ACC112 (cell line): ENCODE data around the gene FAM76B.

Experiments used
- H2AFZ ChIP-seq: fragments of 200-600 bp; sonication (generic); one replicate; pipeline ENCODE4 v1.6.0; 2017; ENCODE audit warnings: antibody characterized with exemption, low read length; ENCODE audit not compliant: unreplicated experiment
- H3K27ac ChIP-seq: fragments of 200-600 bp; sonication (generic); 2 replicates; pipeline ENCODE4 v1.5.1; 2014; ENCODE audit warnings: low read depth, mild to moderate bottlenecking, antibody characterized with exemption, low read length, moderate library complexity
- H3K27me3 ChIP-seq: fragments of 200-600 bp; sonication (generic); 2 replicates; pipeline ENCODE4 v1.6.1; 2014; ENCODE audit warnings: mild to moderate bottlenecking, antibody characterized with exemption, low read length, moderate library complexity, mixed read lengths; ENCODE audit not compliant: insufficient read depth
- H3K36me3 ChIP-seq: fragments of 200-600 bp; sonication (generic); 2 replicates; pipeline ENCODE4 v1.6.1; 2016; ENCODE audit warnings: mild to moderate bottlenecking, antibody characterized with exemption, low read length, moderate library complexity, mixed read lengths; ENCODE audit not compliant: insufficient read depth
- H3K4me1 ChIP-seq: fragments of 200-600 bp; sonication (generic); one replicate; pipeline ENCODE4 v1.6.1; 2016; ENCODE audit warnings: low read length, mixed read lengths; ENCODE audit not compliant: insufficient read depth, unreplicated experiment, control insufficient read depth
- H3K4me3 ChIP-seq: fragments of 200-600 bp; sonication (generic); 2 replicates; pipeline ENCODE4 v1.5.1; 2014; ENCODE audit warnings: mild to moderate bottlenecking, low read depth, low read length
- H3K79me2 ChIP-seq: fragments of 200-600 bp; sonication (generic); one replicate; pipeline ENCODE4 v1.6.0; 2016; ENCODE audit warnings: low read length; ENCODE audit not compliant: control insufficient read depth, unreplicated experiment, insufficient read depth

FAM76B gene

DNA sequence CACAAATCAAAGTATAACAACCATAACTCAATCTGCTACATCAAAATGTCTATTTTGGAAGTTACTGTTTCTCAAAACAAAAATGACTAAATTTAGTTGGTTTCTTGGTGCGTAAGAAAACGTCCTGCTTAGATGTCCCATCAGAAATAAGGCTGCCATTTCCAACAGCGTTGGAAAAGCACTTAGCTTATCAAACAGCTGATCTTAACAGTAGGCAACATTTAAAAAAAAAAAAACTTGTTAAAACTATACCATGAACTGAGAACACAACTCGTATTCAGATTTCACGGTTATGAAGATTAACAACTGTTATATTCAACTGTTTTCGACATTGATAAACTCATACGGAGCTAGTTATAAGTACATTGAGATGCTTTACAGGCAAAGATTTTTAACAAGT is 3.1 kb upstream of the FAM76B start:
- Histone ChIP-seq H3K4me3 (no peak overlapping the region), H3K79me2 (peaks cover 69% of the 10 kb centered on the region), H3K4me1 (peaks cover 27% of the 10 kb centered on the region), H3K27me3 (no peaks in the 10 kb centered on the region), H3K36me3 (no peaks in the 10 kb centered on the region), H3K27ac (no peak overlapping the region), H2AFZ (no peak overlapping the region)

DNA sequence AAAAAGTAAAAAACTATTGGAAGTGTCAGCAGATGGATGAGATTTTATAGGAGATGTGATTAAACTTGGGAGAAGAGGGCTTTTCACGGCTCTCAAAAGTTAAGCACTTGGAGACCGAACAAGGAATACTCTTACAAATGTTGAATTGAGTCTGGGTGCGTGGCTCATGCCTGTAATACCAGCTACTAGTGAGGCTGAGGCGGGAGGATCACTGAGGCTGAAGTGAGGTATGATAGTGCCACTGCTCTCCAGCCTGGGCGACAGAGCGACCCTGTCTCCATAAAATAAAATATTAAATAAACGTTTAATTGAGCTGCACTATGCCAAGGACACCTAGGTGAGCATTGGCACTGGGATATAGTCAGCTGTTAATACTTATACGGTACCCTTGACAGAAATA is 2.6 kb upstream of the FAM76B start:
- Histone ChIP-seq H3K27me3 (no peaks in the 10 kb centered on the region), H3K79me2 (peaks cover 73% of the 10 kb centered on the region), H3K4me1 (peaks cover 27% of the 10 kb centered on the region), H3K4me3 (peak overlapping the region; percentile 82), H3K36me3 (no peaks in the 10 kb centered on the region), H3K27ac (no peak overlapping the region), H2AFZ (no peak overlapping the region)

DNA sequence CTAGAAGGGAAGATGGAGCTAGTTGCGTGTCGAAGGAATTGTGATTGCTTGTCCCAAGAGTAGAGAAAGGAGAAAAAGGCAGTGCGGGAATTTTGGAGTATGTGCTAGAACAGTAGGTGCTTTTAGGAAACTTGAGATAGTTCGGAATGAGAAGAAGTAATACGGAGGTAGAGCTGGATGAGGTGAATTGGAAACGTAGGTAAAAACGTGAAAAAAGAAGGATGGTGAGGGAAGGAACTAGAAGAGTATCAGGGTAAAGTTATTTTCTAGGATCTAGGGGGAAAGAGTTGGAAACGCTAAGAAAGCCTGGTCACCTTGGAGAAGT is 2.1 kb upstream of the FAM76B start:
- peaks cover 72% of the 10 kb centered on the region for H3K79me2 ChIP-seq
- H3K27me3 ChIP-seq: no peaks in the 10 kb centered on the region
- H3K4me3 ChIP-seq: peak overlapping the region; percentile 82
- H2AFZ ChIP-seq: no peak overlapping the region
- peak overlapping the region; percentile 91; the same call in 1 of the 2 replicates for H3K27ac ChIP-seq
- no peaks in the 10 kb centered on the region for H3K36me3 ChIP-seq
- peaks cover 27% of the 10 kb centered on the region for H3K4me1 ChIP-seq

DNA sequence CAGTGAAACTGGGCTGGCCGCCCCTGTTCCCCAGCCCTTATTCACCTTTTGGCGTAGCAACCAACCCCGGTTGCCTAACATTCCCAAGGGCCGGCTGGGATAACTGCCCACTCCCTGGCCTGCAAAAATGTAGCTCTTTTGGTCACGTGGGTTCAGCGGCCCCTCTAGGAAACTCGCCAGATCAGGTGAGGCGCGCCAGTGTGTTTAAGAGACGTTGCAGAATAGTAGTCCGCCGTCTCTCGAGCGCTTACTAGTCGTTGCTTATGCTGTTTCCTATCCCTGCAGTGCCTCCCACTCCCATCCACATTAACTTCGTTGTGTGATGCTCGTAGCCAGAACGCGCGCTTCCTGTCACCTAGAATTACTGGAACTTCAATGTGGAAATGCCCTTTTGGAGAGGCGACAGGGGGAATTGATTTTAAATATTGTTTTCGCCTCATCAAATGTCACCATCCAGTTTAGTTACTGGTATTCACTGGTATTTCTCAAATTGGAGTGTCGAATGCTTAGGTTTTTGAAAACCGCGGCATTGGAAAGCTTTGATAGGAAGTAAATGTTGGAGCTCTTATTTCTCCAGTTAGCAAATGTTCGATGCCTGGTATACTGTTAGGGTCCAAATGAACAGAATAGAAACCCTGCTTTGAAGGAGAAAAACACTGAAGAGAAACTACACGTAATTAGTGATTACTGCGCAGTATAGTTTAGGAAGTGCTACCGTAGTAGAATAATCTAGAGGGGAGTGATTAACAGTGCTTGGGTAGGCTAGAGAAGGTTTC is 1.5 kb upstream of the FAM76B start:
- Histone ChIP-seq H3K27me3 (no peaks in the 10 kb centered on the region), H3K36me3 (peaks cover 3% of the 10 kb centered on the region), H3K4me1 (peaks cover 27% of the 10 kb centered on the region), H3K79me2 (peaks cover 67% of the 10 kb centered on the region), H3K27ac (peak overlapping the region; percentile 91), H3K4me3 (peak overlapping the region; percentile 82), H2AFZ (peak overlapping the region; percentile 71)

DNA sequence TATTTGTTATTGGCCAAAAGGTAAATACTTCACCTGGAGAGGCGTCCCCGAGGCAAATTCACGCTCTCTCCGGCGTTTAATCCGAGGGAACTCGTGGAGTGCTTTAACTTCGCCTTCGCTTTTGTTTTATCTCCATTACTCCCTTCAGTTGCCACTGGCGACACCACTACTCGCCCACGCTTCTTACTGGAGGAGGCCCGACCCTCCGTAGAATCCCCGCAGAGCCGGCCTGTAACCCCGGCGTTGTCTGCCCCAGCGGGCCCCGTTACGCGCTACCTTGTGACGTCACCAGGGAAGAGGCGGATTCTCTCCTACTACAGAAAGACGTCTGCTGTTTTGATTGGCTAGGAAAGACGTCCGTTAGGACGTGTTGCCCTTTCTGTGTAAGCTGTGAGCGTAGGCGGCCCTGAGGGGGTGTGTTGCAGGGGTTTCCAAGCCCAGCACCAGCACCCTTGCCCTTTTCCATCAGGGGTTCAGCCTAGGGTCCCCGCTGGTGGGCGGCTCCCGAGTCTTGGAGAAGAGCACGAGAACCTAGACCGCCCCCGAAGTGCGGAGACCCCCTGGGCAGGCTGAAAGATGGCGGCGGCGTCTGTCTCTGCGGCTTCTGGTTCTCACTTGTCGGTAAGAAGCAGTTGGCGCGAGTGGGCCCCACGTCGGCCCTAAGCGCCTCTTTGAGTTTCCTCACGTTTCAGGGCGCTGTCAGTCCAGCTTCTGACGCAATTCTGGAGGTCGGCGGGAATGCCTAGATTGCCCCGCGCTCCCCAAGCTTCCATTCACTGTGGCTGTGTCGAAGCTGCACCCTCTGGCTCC is 746 bp upstream of the FAM76B start, which contains the start of gene CEP57:
Gene CEP57 (plus strand): TSS at position 376 of the 810 bp plus-strand sequence. CDS start 201 bp downstream, at position 577.
- Histone ChIP-seq H3K27me3 (no peaks in the 10 kb centered on the region), H3K27ac (peak within 1 kb of the TSS; percentile 91), H2AFZ (peak within 1 kb of the TSS; percentile 71), H3K79me2 (peaks cover 63% of the 10 kb centered on the region), H3K36me3 (peaks cover 11% of the 10 kb centered on the region), H3K4me1 (peaks cover 27% of the 10 kb centered on the region), H3K4me3 (peak within 1 kb of the TSS; percentile 82)

DNA sequence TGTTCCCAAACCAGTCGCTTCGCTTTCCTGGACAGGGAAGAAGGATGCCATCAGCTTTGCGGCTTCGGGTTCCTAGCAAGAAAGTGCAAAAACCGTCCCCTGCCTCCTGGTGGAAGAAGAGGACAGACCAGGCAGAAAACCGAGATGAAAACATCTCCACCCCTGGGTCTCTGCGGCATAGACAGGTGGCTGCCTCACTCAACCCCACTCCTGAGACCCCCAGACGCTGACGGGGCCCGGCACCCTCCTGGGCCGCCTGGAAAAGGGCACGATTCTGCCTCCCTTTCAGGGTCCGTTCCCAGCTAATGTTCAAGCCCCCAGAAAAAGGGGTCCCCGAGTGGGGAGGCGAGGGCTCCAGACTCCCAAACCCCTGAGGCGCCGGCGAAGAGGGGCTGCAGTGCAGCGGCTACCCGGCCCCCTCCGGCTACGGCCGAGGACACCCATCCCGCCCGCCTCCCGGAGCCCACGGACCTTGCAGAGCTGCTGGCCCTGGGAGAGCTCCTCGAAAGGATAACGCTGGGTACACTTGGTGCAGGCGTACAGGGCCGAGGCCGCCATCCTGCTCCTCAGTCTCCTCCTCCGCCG is 569 bp downstream of the FAM76B start:
- H3K4me1 ChIP-seq: peaks cover 27% of the 10 kb centered on the region
- peak overlapping the region; percentile 91 for H3K27ac ChIP-seq
- no peaks in the 10 kb centered on the region for H3K27me3 ChIP-seq
- peaks cover 20% of the 10 kb centered on the region for H3K36me3 ChIP-seq
- H3K79me2 ChIP-seq: peaks cover 53% of the 10 kb centered on the region
- H3K4me3 ChIP-seq: peak overlapping the region; percentile 82
- H2AFZ ChIP-seq: peak overlapping the region; percentile 62

DNA sequence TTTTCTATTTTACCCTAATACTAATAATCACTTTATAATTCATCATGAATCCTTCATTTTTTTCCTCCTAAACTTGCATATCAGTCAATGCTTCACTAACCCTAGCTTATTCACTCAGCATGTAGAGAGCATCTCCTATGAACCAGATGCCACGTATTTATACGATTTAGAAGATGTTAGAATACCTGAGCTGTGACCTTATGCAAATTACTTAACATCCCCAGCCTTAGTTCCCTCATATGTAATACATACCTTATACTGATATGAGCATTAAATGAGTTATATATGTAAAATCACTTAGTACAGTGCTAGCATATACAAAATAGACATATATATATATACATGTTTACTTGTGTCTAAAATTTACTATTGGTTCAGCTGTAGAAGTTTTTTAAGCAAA is 9.0 kb downstream of the FAM76B start:
- peaks cover 71% of the 10 kb centered on the region for H3K36me3 ChIP-seq
- H3K27ac ChIP-seq: no peak overlapping the region
- H2AFZ ChIP-seq: no peak overlapping the region
- H3K4me1 ChIP-seq: no peaks in the 10 kb centered on the region
- H3K4me3 ChIP-seq: no peak overlapping the region
- H3K79me2 ChIP-seq: peaks cover 11% of the 10 kb centered on the region
- H3K27me3 ChIP-seq: no peaks in the 10 kb centered on the region

DNA sequence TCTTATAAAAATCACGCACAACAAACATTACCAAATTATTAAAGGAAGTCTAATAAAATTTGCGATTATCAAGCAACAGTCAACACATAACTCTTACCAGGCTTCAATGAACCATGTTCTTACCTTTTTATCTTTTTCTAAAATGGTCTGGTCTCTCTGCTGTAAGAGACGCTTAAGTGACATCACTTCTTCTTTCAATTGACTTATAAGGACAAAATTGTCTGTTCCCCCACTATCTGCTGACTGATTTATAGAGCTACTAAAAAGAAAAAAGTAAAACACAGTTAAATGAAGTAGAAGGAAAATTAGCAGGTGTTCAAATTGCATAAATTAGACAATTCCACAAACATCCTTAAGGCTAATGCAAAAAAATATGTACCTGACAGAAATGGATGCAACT is 10.9 kb downstream of the FAM76B start:
- Histone ChIP-seq H3K79me2 (peaks cover 6% of the 10 kb centered on the region), H3K36me3 (peaks cover 66% of the 10 kb centered on the region), H3K27ac (no peak overlapping the region), H3K4me3 (no peak overlapping the region), H3K4me1 (no peaks in the 10 kb centered on the region), H2AFZ (no peak overlapping the region), H3K27me3 (no peaks in the 10 kb centered on the region)

DNA sequence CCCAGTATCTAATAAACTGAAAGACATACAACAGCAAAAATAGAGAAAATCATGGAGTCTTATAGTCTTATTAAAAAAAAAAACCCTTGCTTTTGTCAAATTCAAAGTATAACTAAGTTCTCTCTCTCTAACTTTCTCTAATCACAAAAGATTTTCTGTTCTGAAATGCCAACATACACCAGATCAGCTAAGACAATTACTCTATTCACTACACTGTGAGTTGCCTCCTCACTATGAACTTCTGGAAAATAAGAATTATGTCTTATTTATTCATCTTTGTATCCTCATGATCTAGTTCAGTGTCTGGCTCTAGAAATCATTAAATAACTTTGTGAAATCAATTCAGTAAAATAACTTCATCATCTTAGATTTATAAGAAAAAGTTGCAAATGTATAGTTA is 12.7 kb downstream of the FAM76B start:
- H3K4me3 ChIP-seq: no peak overlapping the region
- H2AFZ ChIP-seq: no peak overlapping the region
- no peaks in the 10 kb centered on the region for H3K27me3 ChIP-seq
- H3K79me2 ChIP-seq: no peaks in the 10 kb centered on the region
- H3K4me1 ChIP-seq: no peaks in the 10 kb centered on the region
- H3K36me3 ChIP-seq: peaks cover 55% of the 10 kb centered on the region
- no peak overlapping the region for H3K27ac ChIP-seq

DNA sequence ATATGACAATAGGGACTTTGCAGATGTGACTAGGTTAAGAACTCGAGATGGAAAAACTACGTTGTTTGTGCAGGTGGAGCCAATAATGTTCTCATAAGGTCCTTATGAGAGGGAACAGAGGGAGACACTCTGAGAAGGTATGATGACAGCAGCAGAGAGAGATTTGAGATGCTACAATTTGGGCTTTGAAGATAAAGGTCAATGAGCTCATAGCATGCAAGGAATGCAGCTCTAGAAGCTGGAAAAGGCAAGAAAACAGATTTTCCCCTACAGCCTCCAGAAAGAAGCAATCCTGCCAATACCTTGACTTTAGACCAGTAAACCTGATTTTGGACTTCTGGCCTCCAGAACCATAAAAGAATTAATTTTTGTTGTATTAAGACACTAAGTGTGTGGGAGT is 21.1 kb downstream of the FAM76B start:
- no peak overlapping the region for H3K27ac ChIP-seq
- no peak overlapping the region for H2AFZ ChIP-seq
- peaks cover 18% of the 10 kb centered on the region for H3K4me1 ChIP-seq
- no peak overlapping the region for H3K4me3 ChIP-seq
- no peaks in the 10 kb centered on the region for H3K27me3 ChIP-seq
- H3K79me2 ChIP-seq: no peaks in the 10 kb centered on the region
- H3K36me3 ChIP-seq: peaks cover 28% of the 10 kb centered on the region
